SK-N-SH (cell line): ENCODE data around the gene PKNOX2. TPM values are rescaled to one million over a fixed set of nuclear protein-coding genes. Genes with fewer than 3 reads are reported as not detected.

Experiments
- CTCF ChIA-PET: fragments of 300-600, 350-600 bp; formaldehyde crosslinking; extraction: SDS; loops from one replicate; lab custom pipeline; 2021; lab: Yijun Ruan, JAX
- POLR2A ChIA-PET: fragments of 350-600 bp; sonication (Branson Sonifier 250); formaldehyde crosslinking; extraction: SDS; loops from one replicate; lab custom pipeline; 2020; ENCODE audit warnings: antibody characterized with exemption, inconsistent platforms; lab: Yijun Ruan, JAX
- DNase-seq: peaks from one replicate; pipeline ENCODE4 v3.0.0; 2012
- H2AFZ ChIP-seq: fragments of 200-600 bp; sonication (generic); 2 replicates; pipeline ENCODE4 v1.8.1; 2016; ENCODE audit warnings: antibody characterized with exemption, mild to moderate bottlenecking, low read depth
- H3F3A ChIP-seq: fragments of 200-600 bp; sonication (generic); replicated peaks from 2 replicates; pipeline ENCODE3; 2016; ENCODE audit warnings: antibody characterized with exemption, mild to moderate bottlenecking; ENCODE audit not compliant: insufficient read depth
- H3K27ac ChIP-seq, 2 experiments: fragments of 200-500 bp in 1 of 2; fragments of 200-600 bp in 1 of 2; sonication (Bioruptor generic) in 1 of 2; sonication (generic), shearing (Covaris generic) in 1 of 2; 2 replicates each; pipeline versions ENCODE4 v1.5.1 to v1.6.1; 2014 to 2016; ENCODE audit warnings: low read depth in 2 of 2, inconsistent platforms in 1 of 2, low read length in 1 of 2, mild to moderate bottlenecking in 1 of 2, mixed read lengths in 1 of 2
- H3K27me3 ChIP-seq: fragments of 200-600 bp; sonication (generic), shearing (Covaris generic); 2 replicates; pipeline ENCODE4 v1.6.1; 2016; ENCODE audit warnings: mixed run types; ENCODE audit not compliant: insufficient read depth
- H3K36me3 ChIP-seq, 2 experiments: fragments of 200-500 bp in 1 of 2; fragments of 200-600 bp in 1 of 2; sonication (Bioruptor generic) in 1 of 2; sonication (generic) in 1 of 2; replicated peaks in 1 of 2; 2 replicates each; pipeline versions ENCODE3 to v1.5.1; 2014 to 2016; ENCODE audit warnings: low read length in 1 of 2, mild to moderate bottlenecking in 1 of 2; ENCODE audit not compliant: insufficient read depth in 2 of 2, control insufficient read depth in 1 of 2
- H3K4me1 ChIP-seq, 2 experiments: fragments of 200-500 bp in 1 of 2; fragments of 200-600 bp in 1 of 2; sonication (Bioruptor generic) in 1 of 2; sonication (generic), shearing (Covaris generic) in 1 of 2; 2 replicates each; pipeline versions ENCODE4 v1.5.1 to v1.6.1; 2014 to 2016; ENCODE audit warnings: low read depth in 1 of 2, low read length in 1 of 2, mixed run types in 1 of 2; ENCODE audit not compliant: insufficient read depth in 2 of 2, control insufficient read depth in 1 of 2
- H3K4me2 ChIP-seq: fragments of 200-600 bp; sonication (generic), shearing (Covaris generic); 2 replicates; pipeline ENCODE4 v1.6.1; 2017; ENCODE audit warnings: mixed run types
- H3K4me3 ChIP-seq, 2 experiments: fragments of 200-500 bp in 1 of 2; fragments of 200-600 bp in 1 of 2; sonication (Bioruptor generic) in 1 of 2; sonication (generic), shearing (Covaris generic) in 1 of 2; 2 replicates each; pipeline versions ENCODE4 v1.5.1 to v1.8.1; 2014 to 2016; ENCODE audit warnings: low read depth in 2 of 2, inconsistent platforms in 1 of 2, low read length in 1 of 2, mild to moderate bottlenecking in 1 of 2, mixed read lengths in 1 of 2, moderate library complexity in 1 of 2
- H3K79me2 ChIP-seq: fragments of 200-600 bp; sonication (generic); 2 replicates; pipeline ENCODE4 v1.8.1; 2017; ENCODE audit warnings: mild to moderate bottlenecking; ENCODE audit not compliant: insufficient read depth
- H3K9ac ChIP-seq: fragments of 200-600 bp; sonication (generic); 2 replicates; pipeline ENCODE4 v1.6.1; 2017; ENCODE audit warnings: mixed run types
- H3K9me2 ChIP-seq: fragments of 200-600 bp; sonication (generic); 2 replicates; pipeline ENCODE4 v1.6.1; 2017; ENCODE audit warnings: mixed run types
- H3K9me3 ChIP-seq: fragments of 200-600 bp; sonication (generic); 2 replicates; pipeline ENCODE4 v1.6.1; 2017; ENCODE audit warnings: mixed run types, mild to moderate bottlenecking, moderate library complexity
- H4K20me1 ChIP-seq: fragments of 200-600 bp; sonication (generic); 2 replicates; pipeline ENCODE4 v1.6.1; 2017; ENCODE audit warnings: mild to moderate bottlenecking, mixed run types; ENCODE audit not compliant: insufficient read depth
- EP300 ChIP-seq, 2 experiments: IDR thresholded peaks; 2 replicates each; pipeline versions ENCODE4 v1.4.0 to v1.6.1; 2012; ENCODE audit warnings: borderline replicate concordance in 1 of 2, low read depth in 1 of 2, low read length in 1 of 2
- FOSL2 ChIP-seq: IDR thresholded peaks from 2 replicates; pipeline ENCODE4 v1.4.0; 2012; ENCODE audit warnings: low read depth, mild to moderate bottlenecking, moderate library complexity, borderline replicate concordance
- FOXM1 ChIP-seq: IDR thresholded peaks from 2 replicates; pipeline ENCODE4 v1.4.0; 2012; ENCODE audit warnings: low read depth, mild to moderate bottlenecking
- GABPA ChIP-seq: IDR thresholded peaks from 2 replicates; pipeline ENCODE4 v1.4.0; 2012; ENCODE audit warnings: low read depth, mild to moderate bottlenecking
- GATA2 ChIP-seq: sonication (generic); formaldehyde crosslinking; IDR thresholded peaks from 2 replicates; pipeline ENCODE4 v1.5.0; 2020; ENCODE audit warnings: mild to moderate bottlenecking, missing genetic modification reagents
- MXI1 ChIP-seq: IDR thresholded peaks from 2 replicates; pipeline ENCODE4 v1.6.1; 2012; ENCODE audit warnings: mild to moderate bottlenecking, low read depth, low read length, improper control_type of control experiment
- NFIC ChIP-seq: IDR thresholded peaks from 2 replicates; pipeline ENCODE4 v1.4.0; 2012; ENCODE audit warnings: borderline replicate concordance
- PBX3 ChIP-seq: IDR thresholded peaks from 2 replicates; pipeline ENCODE4; 2012
- POLR2AphosphoS5 ChIP-seq: IDR thresholded peaks from 2 replicates; pipeline ENCODE4 v1.6.1; 2012; ENCODE audit warnings: low read depth, low read length
- RAD21 ChIP-seq: IDR thresholded peaks from 2 replicates; pipeline ENCODE4 v1.6.1; 2012; ENCODE audit warnings: mild to moderate bottlenecking, low read length
- SIN3A ChIP-seq: IDR thresholded peaks from 2 replicates; pipeline ENCODE4 v1.6.1; 2012; ENCODE audit warnings: low read depth, mild to moderate bottlenecking, low read length, moderate library complexity, borderline replicate concordance
- SMC3 ChIP-seq: IDR thresholded peaks from 2 replicates; pipeline ENCODE4 v1.6.1; 2012; ENCODE audit warnings: low read depth, low read length, improper control_type of control experiment
- TAF1 ChIP-seq: IDR thresholded peaks from 2 replicates; pipeline ENCODE4 v1.6.1; 2012; ENCODE audit warnings: low read depth, mild to moderate bottlenecking, low read length, moderate library complexity, borderline replicate concordance
- TEAD4 ChIP-seq: IDR thresholded peaks from 2 replicates; pipeline ENCODE4 v1.4.0; 2012; ENCODE audit warnings: mild to moderate bottlenecking, borderline replicate concordance; ENCODE audit not compliant: insufficient read depth
- YY1 ChIP-seq: IDR thresholded peaks from 2 replicates; pipeline ENCODE4 v1.4.0; 2012; ENCODE audit warnings: low read depth, mild to moderate bottlenecking
- ZBTB33 ChIP-seq: IDR thresholded peaks from 2 replicates; pipeline ENCODE4 v1.4.0; 2012; ENCODE audit warnings: low read depth, borderline replicate concordance
- WGBS: methylation state at CpG from one replicate; pipeline ENCODE4 v1.1.6; 2017; ENCODE audit warnings: low lambda C conversion rate; 5-methylcytosine and 5-hydroxymethylcytosine counted together
- polyA plus RNA-seq, 3 experiments: library from polyadenylated mRNA; depleted of rRNA; stranded (reverse); fragments of >200 nt; gene quantifications; 2 replicates each; pipeline ENCODE4 v1.2.3, GENCODE V29; 2012
- TF ChIP-seq, protein P1 (sequence below): fragments of 150-350 bp; IDR thresholded peaks from 2 replicates; pipeline ENCODE4 v1.6.1; 2016; ENCODE audit warnings: mild to moderate bottlenecking, low read depth, low read length

Gene PKNOX2
- polyA plus RNA-seq, 1 of the 3 experiments (the other 2 are of a cell fraction) = 0.02 TPM

- DNase-seq = no peak
- ChIA-PET POLR2A (no interaction called here), CTCF (interaction anchor here (1.5 kb wide), 1 partner anchor 23 kb away, joined by 3 read pairs; no protein-coding TSS in a partner anchor)
- Histone ChIP-seq H3K79me2 (no peaks in the 10 kb centered on the region), H3K4me3 (no peak overlapping the region), H3K36me3 (no peaks in the 10 kb centered on the region), H3K27ac (no peak overlapping the region), H3K27me3 (peaks cover 12% of the 10 kb centered on the region; the same call in 1 of the 2 replicates), H3K9ac (no peak overlapping the region), H4K20me1 (no peaks in the 10 kb centered on the region), H3K9me2 (no peaks in the 10 kb centered on the region), H3F3A (no peaks in the 10 kb centered on the region), H3K4me1 (no peaks in the 10 kb centered on the region), H3K4me2 (no peak overlapping the region), H2AFZ (no peak overlapping the region), H3K9me3 (no peaks in the 10 kb centered on the region)
- 47% methylated on average over 8 of the region's 8 CpGs for WGBS
- TF ChIP-seq FOSL2 = no peak
- TF ChIP-seq PBX3 = no peak
- no peak for TF ChIP-seq FOXM1
- no peak for TF ChIP-seq SMC3
- TF ChIP-seq GATA2 (CRISPR knock-in tag) = no peak
- TF ChIP-seq TEAD4 = no peak
- TF ChIP-seq SIN3A = no peak
- TF ChIP-seq NFIC = no peak
- no peak for TF ChIP-seq ZBTB33
- TF ChIP-seq, protein P1, sequence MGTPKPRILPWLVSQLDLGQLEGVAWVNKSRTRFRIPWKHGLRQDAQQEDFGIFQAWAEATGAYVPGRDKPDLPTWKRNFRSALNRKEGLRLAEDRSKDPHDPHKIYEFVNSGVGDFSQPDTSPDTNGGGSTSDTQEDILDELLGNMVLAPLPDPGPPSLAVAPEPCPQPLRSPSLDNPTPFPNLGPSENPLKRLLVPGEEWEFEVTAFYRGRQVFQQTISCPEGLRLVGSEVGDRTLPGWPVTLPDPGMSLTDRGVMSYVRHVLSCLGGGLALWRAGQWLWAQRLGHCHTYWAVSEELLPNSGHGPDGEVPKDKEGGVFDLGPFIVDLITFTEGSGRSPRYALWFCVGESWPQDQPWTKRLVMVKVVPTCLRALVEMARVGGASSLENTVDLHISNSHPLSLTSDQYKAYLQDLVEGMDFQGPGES = no peak
- no peak for TF ChIP-seq GABPA
Observed at GRCh38 chr11:125322289-125322688, 157.7 kb downstream of the PKNOX2 start.

- 30% methylated on average over 3 of the region's 3 CpGs for WGBS
- Histone ChIP-seq H3K27ac (no peak overlapping the region), H3K9ac (no peak overlapping the region), H4K20me1 (no peaks in the 10 kb centered on the region), H3F3A (no peaks in the 10 kb centered on the region), H3K4me2 (no peak overlapping the region), H3K9me2 (no peaks in the 10 kb centered on the region), H2AFZ (no peak overlapping the region), H3K79me2 (no peaks in the 10 kb centered on the region), H3K36me3 (no peaks in the 10 kb centered on the region), H3K4me1 (no peaks in the 10 kb centered on the region), H3K4me3 (no peak overlapping the region), H3K9me3 (no peaks in the 10 kb centered on the region), H3K27me3 (peaks cover 21% of the 10 kb centered on the region; the same call in 1 of the 2 replicates)
- POLR2A ChIA-PET = interaction anchor here (1.0 kb wide), 1 partner anchor 14 kb away, joined by 4 read pairs; no protein-coding TSS in a partner anchor
- CTCF ChIA-PET = interaction anchor here (0.6 to 13.4 kb wide), 6 partner anchors 11 to 234 kb away, joined by 3 to 129 read pairs (median 4); no protein-coding TSS in a partner anchor
- no peak for TF ChIP-seq POLR2AphosphoS5
- TF ChIP-seq YY1 = no peak
- TF ChIP-seq SMC3 = no peak
- no peak for TF ChIP-seq FOSL2
- TF ChIP-seq GABPA = no peak
- no peak for TF ChIP-seq MXI1
- TF ChIP-seq SIN3A = no peak
- no peak for TF ChIP-seq TAF1
- TF ChIP-seq, protein P1 = no peak
- TF ChIP-seq EP300 (IDR thresholded peaks at IDR 0.05; ENCODE audit: borderline replicate concordance in 1 of 2, low read depth in 1 of 2, low read length in 1 of 2) = no peak
- TF ChIP-seq RAD21 = no peak
- TF ChIP-seq TEAD4 = no peak
- DNase-seq = no peak
Observed at GRCh38 chr11:125325196-125325595, 160.6 kb downstream of the PKNOX2 start.
